Measurements from ENCODE around the gene TENM3. TPM values are rescaled to one million over a fixed set of nuclear protein-coding genes. Genes with fewer than 3 reads are reported as not detected.

TENM3 gene
- total and polyA plus RNA-seq, 2 of the 8 experiments (the other 6 are each of a cell fraction or from before 2014, with no cell fraction given), result 36.9 to 69.3 TPM

GRCh38 chr4:182716192-182716591 lies 473.0 kb downstream of the TENM3 start:
- CTCF ChIA-PET (ENCODE audit: partially characterized antibody), result interaction anchor here (1.2 to 2.1 kb wide), 6 partner anchors 16 to 81 kb away, joined by 3 to 11 read pairs (median 4); no protein-coding TSS in a partner anchor
- Histone ChIP-seq H3K14ac (ENCODE audit: insufficient read length) (no peak overlapping the region), H3K4me1 (replicated peaks in 1 of 4; ENCODE audit: control insufficient read depth in 3 of 4, insufficient read depth in 4 of 4, low read length in 3 of 4) (peaks cover 0 to 9% (median 5%) of the 10 kb centered on the region in 4 experiments; a peak in 4 of 7 replicates), H3K4me3 (ENCODE audit: extremely low read depth in 1 of 4, insufficient read depth in 2 of 4, low read depth in 3 of 4, low read length in 4 of 4) (peak overlapping the region in 1 of 4 experiments; percentile 15; a peak in 1 of 8 replicates), H4K5ac (ENCODE audit: insufficient read length, low read depth, low read length) (no peak overlapping the region), H2AFZ (ENCODE audit: low read length) (no peak overlapping the region), H3K56ac (replicated peaks; ENCODE audit: insufficient read length, low read depth, low read length) (no peak overlapping the region), H3K79me2 (ENCODE audit: control insufficient read depth in 1 of 2, insufficient read depth in 2 of 2, low read length in 2 of 2) (no peaks in the 10 kb centered on the region), H2BK15ac (ENCODE audit: low read length) (no peak overlapping the region), H2AK5ac (ENCODE audit: low read depth, low read length) (no peak overlapping the region), H2BK12ac (ENCODE audit: low read depth, low read length) (no peak overlapping the region), H3K36me3 (ENCODE audit: control insufficient read depth in 2 of 4, insufficient read depth in 4 of 4, low read length in 3 of 4) (peaks cover 0 to 3% (median 0%) of the 10 kb centered on the region in 4 experiments; a peak in 1 of 8 replicates), H3K4me2 (ENCODE audit: insufficient read depth in 1 of 2, low read depth in 2 of 2, low read length in 2 of 2) (peak overlapping the region; percentile 14 to 32; a peak in 3 of 4 replicates), H4K91ac (replicated peaks; ENCODE audit: insufficient read length, low read length) (no peak overlapping the region), H3K79me1 (ENCODE audit: low read depth, low read length) (no peaks in the 10 kb centered on the region), H3K9me3 (ENCODE audit: insufficient read depth in 2 of 2, low read depth in 1 of 2, low read length in 1 of 2) (no peaks in the 10 kb centered on the region), H3K4ac (replicated peaks; ENCODE audit: insufficient read length, low read depth, low read length) (no peak overlapping the region), H2BK5ac (ENCODE audit: low read depth, low read length) (no peak overlapping the region; the same call in 1 of the 2 replicates), H3K27ac (ENCODE audit: low read depth, low read length) (0 out of 2 replicates have a peak overlapping the region, but pooled peaks have one; percentile 32), H3K27me3 (replicated peaks in 1 of 4; ENCODE audit: control insufficient read depth in 3 of 4, extremely low read depth in 1 of 4, insufficient read depth in 3 of 4, low read length in 3 of 4) (no peaks in the 10 kb centered on the region), H4K20me1 (replicated peaks in 1 of 2; ENCODE audit: control insufficient read depth in 1 of 2, insufficient read depth in 2 of 2, low read length in 2 of 2) (no peaks in the 10 kb centered on the region), H4K8ac (ENCODE audit: extremely low read depth, insufficient read depth, low read length) (no peak overlapping the region), H2BK120ac (replicated peaks; ENCODE audit: low read depth, low read length) (no peak overlapping the region), H3K9ac (replicated peaks in 1 of 4; ENCODE audit: extremely low read depth in 1 of 4, low read depth in 3 of 4, low read length in 3 of 4) (no peak overlapping the region), H2BK20ac (ENCODE audit: low read length) (no peak overlapping the region), H3K23me2 (ENCODE audit: low read depth, low read length) (no peaks in the 10 kb centered on the region), H3K18ac (ENCODE audit: extremely low read depth, low read length) (no peak overlapping the region), H3K23ac (ENCODE audit: insufficient read length) (no peak overlapping the region)
- TF ChIP-seq BRCA1 (IDR thresholded peaks at IDR 0.05; ENCODE audit: low read depth, low read length), result no peak
- TF ChIP-seq POU5F1 (IDR thresholded peaks at IDR 0.05; ENCODE audit: low read depth, low read length), result no peak
- TF ChIP-seq FOSL1 (IDR thresholded peaks at IDR 0.05; ENCODE audit: insufficient read depth, low read depth, low read length), result no peak
- TF ChIP-seq CEBPB (IDR thresholded peaks at IDR 0.05; ENCODE audit: low read depth, low read length), result no peak
- POLR2A ChIA-PET (ENCODE audit: partially characterized antibody), result interaction anchor here (1.2 kb wide), 1 partner anchor 18 kb away, joined by 3 read pairs; no protein-coding TSS in a partner anchor
- FAIRE-seq (no peak), DNase-seq (ENCODE audit: low read depth in 1 of 2, low spot score in 2 of 2) (no peak)
- WGBS, 2 experiments (ENCODE audit: extremely low coverage in 1 of 2, insufficient coverage in 1 of 2, insufficient read length in 1 of 2, insufficient replicate concordance in 2 of 2, low coverage in 1 of 2, low lambda C conversion rate in 2 of 2, missing lambda C conversion rate in 1 of 2), result 57% methylated on average over 3 of the region's 3 CpGs; no CpG with 5 or more reads in 1 of the 2 experiments
